T-helper 1 cell treated with Interleukin-12 subunit alpha and Interleukin-12 subunit beta and Interleukin-4 antibody, amounts not matched to agents 30 ng/mL and 1 ng/mL, for 36 hours (primary cell): ENCODE data around the gene TBRG1. TPM values are rescaled to one million over a fixed set of nuclear protein-coding genes. Genes with fewer than 3 reads are reported as not detected.

ENCODE experiments used
- intact Hi-C: fragments of 100-400 bp; cut with micrococcal nuclease; formaldehyde crosslinking; loops from one replicate; pipeline ENCODE4 v1.15.1; 2024
- total RNA-seq: library from RNA; stranded (reverse); gene quantifications from 2 replicates; pipeline ENCODE4 v1.2.3, GENCODE V29; 2022

The TBRG1 gene
- total RNA-seq, 1 donor from 2014 or later = 36.3 TPM

- intact Hi-C loops = loop anchor here (1.0 kb wide), 1 partner anchor 10 kb away; the partner anchor contains the start of gene TBRG1
Observed at GRCh38 chr11:124612045-124612444, 10.6 kb upstream of the TBRG1 start.

- intact Hi-C loops = loop anchor here (1.0 kb wide), 1 partner anchor 10 kb away; the partner anchor contains the start of gene TBRG1
Observed at GRCh38 chr11:124612567-124613246, 10.0 kb upstream of the TBRG1 start.

DNA sequence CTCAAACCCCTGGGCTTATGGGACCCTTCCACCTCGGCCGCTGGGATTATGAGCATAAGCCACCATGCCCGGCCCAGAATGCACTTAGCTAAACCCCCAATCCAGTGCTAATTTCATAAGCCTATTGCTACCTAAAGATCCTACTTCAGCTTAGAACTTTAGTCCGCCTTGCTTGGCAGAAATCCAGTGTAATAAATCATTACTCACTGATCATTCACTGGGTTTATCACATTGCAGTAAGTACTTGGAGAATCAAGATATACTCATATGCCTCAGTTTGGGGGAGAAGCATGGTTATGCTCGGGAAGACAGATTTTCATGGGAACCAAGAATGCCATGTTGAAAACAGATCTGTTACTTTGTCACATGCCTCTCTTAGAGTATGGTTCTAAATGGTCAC, 3.8 kb upstream of the TBRG1 start:
- intact Hi-C loops = no loop called here

DNA sequence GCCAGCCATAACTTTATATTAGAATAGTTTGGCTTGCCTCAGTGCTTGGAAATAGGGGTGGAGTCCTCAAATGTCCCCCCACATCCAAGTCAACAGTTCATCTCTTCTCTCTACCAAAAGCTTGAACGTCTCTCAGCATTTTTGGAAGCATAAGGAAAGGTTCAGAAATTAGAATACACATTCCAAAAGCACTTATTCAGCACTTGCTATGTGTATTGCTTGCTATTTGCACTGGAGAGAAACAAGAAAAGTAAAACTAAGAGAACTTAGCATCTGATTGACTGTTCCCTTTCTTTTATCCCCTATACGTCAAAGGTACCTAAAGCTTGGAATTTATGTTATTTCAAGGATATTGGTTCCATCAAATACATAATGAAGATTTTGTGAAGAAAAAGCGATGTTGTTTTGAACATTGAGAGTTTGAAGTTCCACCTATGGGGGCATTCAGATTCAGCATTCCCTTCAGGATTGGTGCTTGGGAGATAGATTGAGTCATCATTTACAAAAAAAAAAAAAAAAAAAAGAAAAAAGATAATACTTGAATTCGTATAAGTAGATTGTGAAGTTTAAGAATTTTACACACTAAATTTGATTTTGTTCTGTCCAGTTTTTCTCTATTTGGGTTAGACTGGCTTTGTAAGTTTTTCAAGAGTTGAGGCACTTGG, 1.3 kb downstream of the TBRG1 start:
- intact Hi-C loops = loop anchor here (1.0 to 10.0 kb wide), 9 partner anchors 123 to 1645 kb away; partner anchors contain the start of genes DDX25, EI24, ESAM and FOXRED1

GRCh38 chr11:124625504-124626168, 3.0 kb downstream of the TBRG1 start:
- intact Hi-C loops = loop anchor here (10.0 kb wide), 1 partner anchor 939 kb away; the partner anchor contains the start of gene EI24

DNA sequence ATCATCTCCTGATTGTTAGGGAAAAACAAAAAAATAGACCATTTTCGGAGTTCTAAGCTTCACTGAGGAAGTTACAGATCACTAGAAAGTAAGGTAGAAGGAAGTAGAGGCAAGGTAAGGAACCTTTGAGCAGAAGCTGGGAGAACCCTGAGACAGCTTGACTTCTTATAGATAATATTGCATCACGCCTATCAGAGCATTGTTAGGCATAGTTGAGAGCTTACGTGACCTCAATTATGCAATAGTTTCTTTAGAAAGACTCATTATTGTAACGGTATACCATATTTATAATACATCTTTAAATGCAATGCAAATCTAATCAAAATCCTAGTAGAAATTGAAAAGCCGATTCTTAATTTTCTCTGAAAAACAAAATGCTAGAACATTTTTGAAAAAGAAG, 4.9 kb downstream of the TBRG1 start:
- intact Hi-C loops = loop anchor here (10.0 kb wide), 1 partner anchor 937 kb away; the partner anchor contains the start of gene EI24

DNA sequence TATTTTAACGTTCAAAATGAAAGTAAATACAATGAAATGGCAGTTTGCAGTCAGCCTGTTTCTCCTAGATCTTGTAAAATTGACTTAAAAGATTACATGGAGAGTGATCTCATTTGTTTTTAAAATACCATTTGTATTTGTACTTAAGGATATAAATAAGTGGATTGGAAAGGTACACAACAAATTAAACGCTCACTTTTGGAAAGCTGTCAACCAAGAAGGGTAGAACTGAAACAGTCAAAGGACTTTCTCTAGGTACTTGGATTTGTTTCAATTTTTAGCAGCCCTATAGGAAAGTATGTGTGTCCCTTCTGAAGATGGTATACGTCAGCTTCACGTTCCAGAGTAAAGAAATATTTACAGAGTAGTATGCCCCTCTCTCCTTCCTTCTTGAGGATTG, 7.3 kb downstream of the TBRG1 start:
- intact Hi-C loops = loop anchor here (10.0 kb wide), 1 partner anchor 935 kb away; the partner anchor contains the start of gene EI24

DNA sequence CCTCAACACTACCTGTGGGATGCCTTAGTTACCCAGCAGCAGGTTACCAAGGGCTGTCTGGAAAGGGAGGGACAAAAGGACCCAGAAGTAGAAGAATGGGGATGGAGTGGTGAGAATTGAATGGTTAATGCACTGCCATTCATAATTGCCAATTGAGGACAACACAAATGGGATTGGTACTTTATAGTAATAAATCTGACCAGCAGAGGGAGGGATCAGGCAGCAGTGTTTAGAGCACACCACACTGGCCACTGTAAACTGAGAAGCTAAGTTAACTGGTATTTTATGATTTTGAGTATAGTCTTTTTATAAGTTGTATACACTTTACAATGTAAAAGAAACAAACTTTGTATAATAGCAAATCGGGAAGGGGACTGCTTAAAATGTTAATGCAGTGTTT, 10.7 kb downstream of the TBRG1 start:
- intact Hi-C loops = no loop called here

DNA sequence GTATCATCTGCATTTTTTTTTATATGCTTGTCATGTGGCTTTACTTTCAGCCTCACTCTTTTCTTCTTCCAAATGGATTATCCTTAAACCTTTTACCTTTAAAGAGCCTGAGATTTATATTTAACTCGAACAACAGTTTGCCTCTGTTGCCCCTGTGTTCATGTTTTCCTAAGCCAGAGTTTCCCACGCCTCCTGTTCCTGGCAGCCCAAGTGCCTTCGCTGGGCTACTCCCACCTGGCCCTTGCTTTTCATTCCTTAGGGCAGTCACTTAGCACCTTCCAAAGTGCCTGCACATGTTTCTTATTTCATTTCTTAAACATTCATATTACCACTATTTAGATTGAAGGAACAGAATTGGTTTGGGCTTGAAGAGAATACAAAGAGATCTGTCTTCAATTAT, 13.3 kb downstream of the TBRG1 start:
- intact Hi-C loops = no loop called here

DNA sequence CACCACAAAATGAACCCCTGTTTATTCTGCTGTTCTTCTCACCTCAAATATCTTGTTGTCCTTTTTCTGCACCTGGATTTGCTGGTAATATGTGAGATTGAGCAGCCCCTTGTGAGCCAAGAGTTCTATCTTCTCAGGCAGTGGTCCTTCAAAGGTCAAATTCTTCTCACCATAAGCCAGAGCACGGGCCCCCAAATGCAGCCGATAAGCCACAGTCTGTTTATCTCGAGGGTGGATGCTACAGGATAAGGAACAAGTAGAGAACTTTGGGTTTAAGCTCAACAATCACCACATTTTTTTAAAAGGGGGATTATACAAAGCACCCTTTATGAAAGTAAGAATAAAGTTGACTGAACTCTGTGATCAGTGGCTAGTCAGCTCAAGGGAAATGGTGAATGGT, 15.8 kb downstream of the TBRG1 start:
- intact Hi-C loops = no loop called here

DNA sequence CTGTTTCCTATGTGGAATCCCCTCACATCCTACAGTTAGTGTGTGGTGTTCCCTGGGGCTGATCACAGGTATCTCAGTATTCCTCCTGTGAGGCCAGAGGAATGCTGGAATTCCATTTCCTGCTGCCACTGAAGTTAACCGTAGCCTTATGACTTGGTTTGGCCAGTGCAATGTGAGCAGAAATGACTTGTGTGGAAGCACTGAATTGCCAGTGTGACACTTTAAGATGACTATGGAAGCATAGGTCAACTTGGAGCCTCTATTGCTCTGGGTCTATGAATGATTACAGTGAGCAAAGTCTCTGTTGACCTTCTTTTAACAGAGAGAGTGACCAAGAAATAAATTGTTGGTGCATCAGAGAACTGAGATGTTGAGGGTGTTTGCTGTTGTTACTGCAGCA, 16.5 kb downstream of the TBRG1 start:
- intact Hi-C loops = no loop called here

GRCh38 chr11:124640666-124641065, 18.0 kb downstream of the TBRG1 start:
- intact Hi-C loops = no loop called here

- intact Hi-C loops = no loop called here
Observed at GRCh38 chr11:124642628-124643027, 20.0 kb downstream of the TBRG1 start.

- intact Hi-C loops = no loop called here
Observed at GRCh38 chr11:124643042-124643604, 20.5 kb downstream of the TBRG1 start.

GRCh38 chr11:124643605-124644425, 21.2 kb downstream of the TBRG1 start:
- intact Hi-C loops = loop anchor here (1.0 to 2.0 kb wide), 5 partner anchors 22 to 193 kb away; partner anchors contain the start of gene TBRG1

GRCh38 chr11:124644426-124645280, 22.0 kb downstream of the TBRG1 start:
- intact Hi-C loops = loop anchor here (1.0 to 2.0 kb wide), 6 partner anchors 22 to 223 kb away; partner anchors contain the start of gene TBRG1

DNA sequence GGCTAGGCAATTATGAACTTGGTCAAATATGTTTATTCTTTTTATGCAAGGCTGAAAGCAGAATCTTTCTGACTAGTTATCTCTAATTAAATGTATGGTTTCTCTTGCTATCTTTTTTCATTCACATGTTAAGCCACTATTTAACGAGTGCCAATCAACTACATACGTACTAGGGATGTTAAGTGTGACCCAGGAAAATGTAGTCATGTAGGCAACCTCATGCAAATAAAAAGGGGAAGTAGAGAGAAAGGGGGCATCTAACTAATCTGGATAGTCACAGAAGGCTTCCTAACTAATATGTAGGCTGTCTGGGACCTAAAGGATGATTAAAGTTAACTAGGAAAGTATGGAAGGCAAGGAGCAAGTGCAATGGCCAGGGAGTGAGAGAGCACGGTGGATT, 23.5 kb downstream of the TBRG1 start:
- intact Hi-C loops = no loop called here

DNA sequence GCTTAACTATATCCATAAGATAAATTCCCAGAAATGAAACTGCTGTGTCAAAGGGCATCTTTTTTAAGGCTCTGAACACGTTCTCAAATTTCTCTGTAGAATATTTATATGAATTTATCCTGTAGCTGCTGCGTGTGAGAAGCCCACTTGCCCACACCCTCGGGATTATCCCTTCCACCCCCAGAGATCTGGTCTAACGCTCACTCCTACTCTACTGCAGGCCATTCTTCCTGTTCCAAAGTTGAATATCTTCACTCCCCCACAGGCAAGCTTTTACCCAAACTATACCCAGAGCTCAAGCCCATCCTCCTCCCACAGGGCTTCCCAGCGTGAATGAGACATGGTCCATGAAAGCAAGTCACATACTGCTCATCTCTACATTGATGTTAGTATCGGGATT, 25.9 kb downstream of the TBRG1 start:
- intact Hi-C loops = no loop called here

DNA sequence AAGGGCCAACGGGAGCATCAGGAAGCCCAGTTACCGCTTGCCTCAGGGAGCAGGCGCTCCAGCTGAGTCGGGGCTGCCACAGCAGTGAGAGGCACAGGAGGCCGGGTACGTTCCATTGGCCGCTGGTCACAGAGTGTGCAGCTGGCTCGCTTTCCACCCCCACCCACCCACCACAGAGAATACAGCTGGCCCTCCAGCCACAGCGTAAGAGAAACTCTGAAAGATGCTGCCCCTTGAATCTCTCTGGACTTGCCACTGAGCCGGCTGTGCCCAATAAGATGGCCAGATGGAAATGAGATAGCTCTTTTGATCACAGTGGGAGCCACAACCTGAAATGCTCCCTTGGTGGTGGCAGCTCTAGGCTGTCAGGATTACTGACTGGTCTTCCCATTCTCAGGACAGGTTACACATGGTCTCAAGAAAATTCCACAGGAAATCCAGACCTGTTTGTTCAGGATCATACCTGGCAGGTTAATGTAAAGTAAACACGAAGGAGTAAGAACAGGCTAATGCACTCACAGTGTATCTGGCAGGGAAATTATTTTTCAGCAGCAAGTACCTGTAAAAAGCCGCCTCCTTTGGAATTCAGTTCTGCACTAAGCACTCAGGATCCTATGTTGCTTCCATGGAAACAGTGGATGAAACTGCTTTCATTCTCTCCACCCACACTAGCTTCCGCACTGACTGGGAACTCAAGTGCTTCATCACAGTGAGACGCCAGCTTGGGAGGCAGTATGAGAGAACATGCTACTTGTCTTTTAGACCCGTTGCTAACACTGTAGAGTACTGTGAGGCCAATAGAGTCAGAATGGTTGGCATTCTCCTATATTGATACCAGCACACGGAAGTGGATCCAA, 34.3 kb downstream of the TBRG1 start:
- intact Hi-C loops = no loop called here
